Measurements from ENCODE around the gene RBM3.

GRCh38 chrX:48606091-48606490, 31.8 kb downstream of the RBM3 start:
- TF ChIP-seq CTCF (IDR thresholded peaks at IDR 0.05; ENCODE audit: insufficient read depth, low read depth, low read length) (no peak), EZH2 (IDR thresholded peaks at IDR 0.05; ENCODE audit: insufficient read depth, low read length) (no peak)
